GM19397 (cell line): ENCODE data around the gene SNX12.
"Not testable (repeated sequence)": the region's sequence is repeated elsewhere in the genome, so short reads cannot be mapped to it uniquely, and the experiment has no call there.

ENCODE experiments used
- ATAC-seq: cut with Tn5 transposase; IDR thresholded peaks from one replicate; pipeline ENCODE4 v1.9.1; 2021; ENCODE audit warnings: mild to moderate bottlenecking, moderate library complexity; ENCODE audit not compliant: unreplicated experiment

SNX12 gene

GRCh38 chrX:71095033-71095432, 26.9 kb upstream of the SNX12 start:
- no peak for ATAC-seq

GRCh38 chrX:71091263-71091662, 23.1 kb upstream of the SNX12 start:
- no peak for ATAC-seq

GRCh38 chrX:71085900-71086299, 17.8 kb upstream of the SNX12 start:
- no peak for ATAC-seq

GRCh38 chrX:71082822-71083221, 14.7 kb upstream of the SNX12 start:
- no peak for ATAC-seq

- ATAC-seq, result no peak
Measured at GRCh38 chrX:71082124-71082647, 14.1 kb upstream of the SNX12 start.

GRCh38 chrX:71081330-71082123, 13.4 kb upstream of the SNX12 start:
- no peak for ATAC-seq

GRCh38 chrX:71070531-71070930, 2.4 kb upstream of the SNX12 start:
- no peak for ATAC-seq

GRCh38 chrX:71067712-71068043, 456 bp downstream of the SNX12 start:
- ATAC-seq, result no peak

GRCh38 chrX:71067089-71067488, 1.0 kb downstream of the SNX12 start:
- no peak for ATAC-seq

GRCh38 chrX:71060127-71060526, 8.0 kb downstream of the SNX12 start:
- ATAC-seq, result no peak

GRCh38 chrX:71057848-71058530, 10.1 kb downstream of the SNX12 start:
- ATAC-seq, result no peak

GRCh38 chrX:71056867-71057266, 11.3 kb downstream of the SNX12 start:
- no peak for ATAC-seq

GRCh38 chrX:71053217-71053621, 14.9 kb downstream of the SNX12 start:
- no peak for ATAC-seq

GRCh38 chrX:71052721-71053120, 15.4 kb downstream of the SNX12 start:
- ATAC-seq, result no peak

GRCh38 chrX:71047891-71048290, 20.2 kb downstream of the SNX12 start:
- ATAC-seq, result not testable (repeated sequence)

- ATAC-seq, result no peak
Measured at GRCh38 chrX:71017396-71017939, 50.7 kb downstream of the SNX12 start.
